Effector memory CD8-positive, alpha-beta T cell (primary cell): ENCODE results near the gene SOST.

Source experiments
- ATAC-seq: fragments of 150-1000 bp; cut with Tn5 transposase; replicated peaks from 2 replicates; pipeline ENCODE4 v1.10.0; 2021; ENCODE audit warnings: mild to moderate bottlenecking, moderate library complexity
- DNase-seq, 3 experiments: peaks; one replicate each; pipeline ENCODE4 v3.0.0; 2021
- H3K27ac Mint-ChIP-seq, 2 donors: one replicate each; pipeline ENCODE4 v1.8.0; 2022; ENCODE audit warnings: mild to moderate bottlenecking in 2 of 2, mixed read lengths in 2 of 2, moderate library complexity in 2 of 2
- H3K27me3 Mint-ChIP-seq, 2 donors: one replicate each; pipeline ENCODE4 v1.8.0; 2022; ENCODE audit warnings: mixed read lengths in 2 of 2
- H3K36me3 Mint-ChIP-seq: one replicate; pipeline ENCODE4 v1.8.0; 2022; ENCODE audit warnings: mild to moderate bottlenecking, moderate library complexity, mixed read lengths; ENCODE audit not compliant: insufficient read depth
- H3K4me1 Mint-ChIP-seq, 2 donors: one replicate each; pipeline ENCODE4 v1.8.0; 2022; ENCODE audit warnings: low read depth in 2 of 2, mixed read lengths in 2 of 2
- H3K4me3 Mint-ChIP-seq, 2 donors: one replicate each; pipeline ENCODE4 v1.8.0; 2022; ENCODE audit warnings: mild to moderate bottlenecking in 2 of 2, mixed read lengths in 2 of 2, moderate library complexity in 2 of 2
- H3K9me3 Mint-ChIP-seq, 2 donors: one replicate each; pipeline ENCODE4 v1.8.0; 2022; ENCODE audit warnings: mixed read lengths in 2 of 2

Gene SOST

DNA sequence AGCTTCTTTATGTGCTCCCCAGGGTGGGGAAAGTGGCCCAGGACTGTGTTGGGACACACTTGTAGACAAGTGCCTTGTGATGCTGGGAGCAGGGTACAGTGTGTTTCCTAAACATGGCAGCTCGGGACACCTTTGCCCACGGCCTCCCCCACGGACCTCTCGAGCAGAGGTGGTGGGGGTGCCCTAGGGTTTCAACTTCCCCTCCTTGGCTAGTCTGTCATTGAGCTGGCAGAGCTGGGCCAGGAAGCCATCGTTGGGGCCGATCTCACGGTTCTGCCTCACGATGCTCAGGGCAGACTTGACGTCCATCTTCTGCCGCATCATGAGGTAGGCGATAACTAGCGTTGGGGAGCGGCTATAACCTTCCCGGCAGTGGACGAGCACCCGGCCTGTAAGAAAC lies 10.8 kb upstream of the SOST start:
- Mint-ChIP-seq H3K27ac (no peak overlapping the region), H3K4me1 (peaks cover 0 to 8% of the 10 kb centered on the region in 2 donors), H3K27me3 (peaks cover 0 to 4% of the 10 kb centered on the region in 2 donors), H3K4me3 (no peak overlapping the region), H3K9me3 (no peaks in the 10 kb centered on the region), H3K36me3 (peaks cover 8% of the 10 kb centered on the region)
- ATAC-seq, result no peak
- no peak for DNase-seq

- peaks cover 8% of the 10 kb centered on the region for H3K36me3 Mint-ChIP-seq
- no peak for ATAC-seq
Measured at GRCh38 chr17:43768943-43769342, 10.4 kb upstream of the SOST start.

GRCh38 chr17:43768382-43768781 lies 9.8 kb upstream of the SOST start:
- no peaks in the 10 kb centered on the region for H3K9me3 Mint-ChIP-seq
- DNase-seq (no peak), ATAC-seq (no peak)
- H3K27me3 Mint-ChIP-seq, result peaks cover 0 to 4% of the 10 kb centered on the region in 2 donors
- no peak overlapping the region for H3K27ac Mint-ChIP-seq
- H3K36me3 Mint-ChIP-seq, result peaks cover 4% of the 10 kb centered on the region
- no peak overlapping the region for H3K4me3 Mint-ChIP-seq
- peaks cover 0 to 5% of the 10 kb centered on the region in 2 donors for H3K4me1 Mint-ChIP-seq

More at GRCh38 chr17:43768943-43769342, 10.4 kb upstream of the SOST start:
- Mint-ChIP-seq H3K4me1 (peaks cover 0 to 8% of the 10 kb centered on the region in 2 donors), H3K27ac (no peak overlapping the region), H3K9me3 (no peaks in the 10 kb centered on the region), H3K27me3 (peaks cover 0 to 4% of the 10 kb centered on the region in 2 donors), H3K4me3 (no peak overlapping the region)
- DNase-seq, result no peak

- Mint-ChIP-seq H3K27me3 (peaks cover under 1 to 4% of the 10 kb centered on the region in 2 donors), H3K4me3 (no peak overlapping the region), H3K27ac (no peak overlapping the region), H3K4me1 (no peaks in the 10 kb centered on the region), H3K9me3 (no peaks in the 10 kb centered on the region), H3K36me3 (peaks cover 4% of the 10 kb centered on the region)
- ATAC-seq (no peak), DNase-seq (no peak)
Measured at GRCh38 chr17:43767713-43768059, 9.1 kb upstream of the SOST start.

- ATAC-seq, result no peak
- H3K36me3 Mint-ChIP-seq, result peaks cover 4% of the 10 kb centered on the region
- no peaks in the 10 kb centered on the region for H3K9me3 Mint-ChIP-seq
- peaks cover 4 to 6% of the 10 kb centered on the region in 2 donors for H3K27me3 Mint-ChIP-seq
- no peak overlapping the region for H3K27ac Mint-ChIP-seq
- no peak overlapping the region for H3K4me3 Mint-ChIP-seq
- no peak for DNase-seq
- no peaks in the 10 kb centered on the region for H3K4me1 Mint-ChIP-seq
Measured at GRCh38 chr17:43767053-43767712, 8.6 kb upstream of the SOST start.

- Mint-ChIP-seq H3K36me3 (peaks cover 6% of the 10 kb centered on the region), H3K27me3 (peaks cover 4 to 7% of the 10 kb centered on the region in 2 donors), H3K4me1 (no peaks in the 10 kb centered on the region), H3K27ac (no peak overlapping the region), H3K4me3 (no peak overlapping the region), H3K9me3 (no peaks in the 10 kb centered on the region)
- DNase-seq (peak; percentile 27 to 54 (median 51)), ATAC-seq (no peak)
Measured at GRCh38 chr17:43766413-43767052, 7.9 kb upstream of the SOST start.

- H3K4me1 Mint-ChIP-seq, result peaks cover 0 to 3% of the 10 kb centered on the region in 2 donors
- peaks cover 2% of the 10 kb centered on the region for H3K36me3 Mint-ChIP-seq
- DNase-seq, result peak; percentile 85 to 91 (median 87)
- H3K9me3 Mint-ChIP-seq, result no peaks in the 10 kb centered on the region
- H3K4me3 Mint-ChIP-seq, result no peak overlapping the region
- ATAC-seq, result peak; percentile 97
- H3K27me3 Mint-ChIP-seq, result peaks cover 26 to 47% of the 10 kb centered on the region in 2 donors
- H3K27ac Mint-ChIP-seq, result no peak overlapping the region
Measured at GRCh38 chr17:43760254-43760852, 1.8 kb upstream of the SOST start.

GRCh38 chr17:43759836-43760235 lies 1.2 kb upstream of the SOST start:
- ATAC-seq (no peak), DNase-seq (no peak)
- H3K9me3 Mint-ChIP-seq, result no peaks in the 10 kb centered on the region
- no peak overlapping the region for H3K4me3 Mint-ChIP-seq
- no peak overlapping the region for H3K27ac Mint-ChIP-seq
- H3K36me3 Mint-ChIP-seq, result peaks cover 2% of the 10 kb centered on the region
- peaks cover 0 to 3% of the 10 kb centered on the region in 2 donors for H3K4me1 Mint-ChIP-seq
- peaks cover 26 to 49% of the 10 kb centered on the region in 2 donors for H3K27me3 Mint-ChIP-seq

- Mint-ChIP-seq H3K4me3 (no peak overlapping the region), H3K27me3 (peaks cover 32 to 57% of the 10 kb centered on the region in 2 donors), H3K9me3 (no peaks in the 10 kb centered on the region), H3K27ac (no peak overlapping the region), H3K4me1 (peaks cover 1 to 11% of the 10 kb centered on the region in 2 donors), H3K36me3 (peaks cover 2% of the 10 kb centered on the region)
- ATAC-seq (no peak), DNase-seq (no peak)
Measured at GRCh38 chr17:43758086-43758485, 505 bp downstream of the SOST start.

- ATAC-seq (no peak), DNase-seq (no peak)
- H3K4me3 Mint-ChIP-seq, result no peak overlapping the region
- peaks cover 37 to 59% of the 10 kb centered on the region in 2 donors for H3K27me3 Mint-ChIP-seq
- H3K4me1 Mint-ChIP-seq, result peaks cover 1 to 11% of the 10 kb centered on the region in 2 donors
- peaks cover 2% of the 10 kb centered on the region for H3K36me3 Mint-ChIP-seq
- H3K9me3 Mint-ChIP-seq, result no peaks in the 10 kb centered on the region
- no peak overlapping the region for H3K27ac Mint-ChIP-seq
Measured at GRCh38 chr17:43757171-43757660, 1.4 kb downstream of the SOST start.

- H3K27ac Mint-ChIP-seq, result no peak overlapping the region
- H3K27me3 Mint-ChIP-seq, result peaks cover 37 to 68% of the 10 kb centered on the region in 2 donors
- H3K36me3 Mint-ChIP-seq, result no peaks in the 10 kb centered on the region
- DNase-seq, result no peak
- ATAC-seq, result no peak
- H3K9me3 Mint-ChIP-seq, result no peaks in the 10 kb centered on the region
- H3K4me3 Mint-ChIP-seq, result no peak overlapping the region
- H3K4me1 Mint-ChIP-seq, result peaks cover 1 to 11% of the 10 kb centered on the region in 2 donors
Measured at GRCh38 chr17:43756201-43756600, 2.4 kb downstream of the SOST start.

- no peak for DNase-seq
- Mint-ChIP-seq H3K4me3 (no peak overlapping the region), H3K36me3 (no peaks in the 10 kb centered on the region), H3K4me1 (peaks cover 1 to 11% of the 10 kb centered on the region in 2 donors), H3K27me3 (peaks cover 44 to 76% of the 10 kb centered on the region in 2 donors), H3K27ac (no peak overlapping the region), H3K9me3 (no peaks in the 10 kb centered on the region)
- no peak for ATAC-seq
Measured at GRCh38 chr17:43755389-43755875, 3.2 kb downstream of the SOST start.

GRCh38 chr17:43754947-43755346 lies 3.6 kb downstream of the SOST start:
- no peak overlapping the region for H3K27ac Mint-ChIP-seq
- DNase-seq (no peak), ATAC-seq (no peak)
- H3K4me3 Mint-ChIP-seq, result no peak overlapping the region
- peaks cover 49 to 80% of the 10 kb centered on the region in 2 donors for H3K27me3 Mint-ChIP-seq
- peaks cover 1 to 11% of the 10 kb centered on the region in 2 donors for H3K4me1 Mint-ChIP-seq
- peaks cover 3% of the 10 kb centered on the region for H3K36me3 Mint-ChIP-seq
- H3K9me3 Mint-ChIP-seq, result no peaks in the 10 kb centered on the region
